WTC11 (cell line): Measurements from ENCODE around the gene PCDHB8.

ENCODE experiments used
- ATF3 ChIP-seq: sonication (generic); formaldehyde crosslinking; conservative IDR thresholded peaks from 2 replicates; pipeline ENCODE4 v1.8.1; 2022; ENCODE audit warnings: mild to moderate bottlenecking, missing genetic modification reagents
- CREM ChIP-seq: sonication (generic); formaldehyde crosslinking; IDR thresholded peaks from 2 replicates; pipeline ENCODE4 v1.8.1; 2022; ENCODE audit warnings: mild to moderate bottlenecking, missing genetic modification reagents, moderate library complexity
- CTCF ChIP-seq: fragments of 200-600 bp; IDR thresholded peaks from 2 replicates; pipeline ENCODE4 v1.8.0; 2022; ENCODE audit warnings: antibody characterized with exemption
- JUN ChIP-seq: sonication (generic); formaldehyde crosslinking; IDR thresholded peaks from 2 replicates; pipeline ENCODE4 v1.8.0; 2023; ENCODE audit warnings: mild to moderate bottlenecking, missing genetic modification reagents
- NR2C2 ChIP-seq: sonication (generic); formaldehyde crosslinking; IDR thresholded peaks from 2 replicates; pipeline ENCODE4 v1.8.0; 2022; ENCODE audit warnings: mild to moderate bottlenecking, missing genetic modification reagents
- SMAD3 ChIP-seq: sonication (generic); formaldehyde crosslinking; IDR thresholded peaks from 2 replicates; pipeline ENCODE4 v1.8.0; 2022; ENCODE audit warnings: missing genetic modification reagents, mild to moderate bottlenecking, borderline replicate concordance
- SP1 ChIP-seq: sonication (generic); formaldehyde crosslinking; conservative IDR thresholded peaks from 2 replicates; pipeline ENCODE4 v1.8.1; 2022; ENCODE audit warnings: missing genetic modification reagents
- TEAD4 ChIP-seq: sonication (generic); formaldehyde crosslinking; IDR thresholded peaks from 2 replicates; pipeline ENCODE4 v1.8.0; 2022; ENCODE audit warnings: mild to moderate bottlenecking, missing genetic modification reagents
- USF1 ChIP-seq: sonication (generic); formaldehyde crosslinking; IDR thresholded peaks from 2 replicates; pipeline ENCODE4 v1.8.0; 2022; ENCODE audit warnings: mild to moderate bottlenecking, missing genetic modification reagents
- USF2 ChIP-seq: sonication (generic); formaldehyde crosslinking; IDR thresholded peaks from 2 replicates; pipeline ENCODE4 v1.8.1; 2023; ENCODE audit warnings: mild to moderate bottlenecking, missing genetic modification reagents, moderate library complexity
- TF ChIP-seq, protein P1 (sequence below): sonication (generic); formaldehyde crosslinking; IDR thresholded peaks from 2 replicates; pipeline ENCODE4 v1.8.1; 2023; ENCODE audit warnings: mild to moderate bottlenecking, missing genetic modification reagents
- TF ChIP-seq, protein P2 (sequence below): sonication (generic); formaldehyde crosslinking; IDR thresholded peaks from 2 replicates; pipeline ENCODE4 v1.8.0; 2022; ENCODE audit warnings: mild to moderate bottlenecking, missing genetic modification reagents

GRCh38 chr5:141186897-141187512 is 9.4 kb downstream of the PCDHB8 start, which contains the start of gene PCDHB9:
- TF ChIP-seq, protein P1, sequence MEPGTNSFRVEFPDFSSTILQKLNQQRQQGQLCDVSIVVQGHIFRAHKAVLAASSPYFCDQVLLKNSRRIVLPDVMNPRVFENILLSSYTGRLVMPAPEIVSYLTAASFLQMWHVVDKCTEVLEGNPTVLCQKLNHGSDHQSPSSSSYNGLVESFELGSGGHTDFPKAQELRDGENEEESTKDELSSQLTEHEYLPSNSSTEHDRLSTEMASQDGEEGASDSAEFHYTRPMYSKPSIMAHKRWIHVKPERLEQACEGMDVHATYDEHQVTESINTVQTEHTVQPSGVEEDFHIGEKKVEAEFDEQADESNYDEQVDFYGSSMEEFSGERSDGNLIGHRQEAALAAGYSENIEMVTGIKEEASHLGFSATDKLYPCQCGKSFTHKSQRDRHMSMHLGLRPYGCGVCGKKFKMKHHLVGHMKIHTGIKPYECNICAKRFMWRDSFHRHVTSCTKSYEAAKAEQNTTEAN, result no peak
- peak; percentile 49; the same call in 1 of the 2 replicates for TF ChIP-seq CTCF
- TF ChIP-seq, protein P2, sequence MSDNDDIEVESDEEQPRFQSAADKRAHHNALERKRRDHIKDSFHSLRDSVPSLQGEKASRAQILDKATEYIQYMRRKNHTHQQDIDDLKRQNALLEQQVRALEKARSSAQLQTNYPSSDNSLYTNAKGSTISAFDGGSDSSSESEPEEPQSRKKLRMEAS, result no peak
- no peak for TF ChIP-seq USF1 (CRISPR knock-in tag)
- TF ChIP-seq SP1, result no peak
- no peak for TF ChIP-seq TEAD4 (CRISPR knock-in tag)
- TF ChIP-seq USF2 (CRISPR knock-in tag), result no peak
- no peak for TF ChIP-seq CREM (CRISPR knock-in tag)
- TF ChIP-seq JUN (CRISPR knock-in tag), result no peak
- no peak for TF ChIP-seq SMAD3 (CRISPR knock-in tag)
- no peak for TF ChIP-seq NR2C2 (CRISPR knock-in tag)
- TF ChIP-seq ATF3 (CRISPR knock-in tag), result no peak
